RWPE1 (cell line): ENCODE measurements around the gene BCL2L11.

Source experiments
- CTCF ChIA-PET: fragments of 350-600 bp; sonication (Branson Sonifier 250); formaldehyde crosslinking; extraction: SDS; loops from one replicate; lab custom pipeline; 2021; lab: Yijun Ruan, JAX
- POLR2A ChIA-PET: fragments of 400-600 bp; formaldehyde crosslinking; extraction: SDS; loops from one replicate; lab custom pipeline; 2020; ENCODE audit warnings: antibody characterized with exemption; ENCODE audit not compliant: low non-redundant PET; lab: Yijun Ruan, JAX
- DNase-seq: peaks from one replicate; pipeline ENCODE4 v3.0.0; 2012; ENCODE audit warnings: low spot score
- H3K27ac ChIP-seq: fragments of 450-650 bp; 2 replicates; pipeline ENCODE4 v1.5.1; 2017
- TF ChIP-seq, protein P1 (sequence below): fragments of 450-650 bp; conservative IDR thresholded peaks from 2 replicates; pipeline ENCODE4 v1.5.1; 2017; ENCODE audit warnings: low read depth, mild to moderate bottlenecking

BCL2L11 gene

DNA sequence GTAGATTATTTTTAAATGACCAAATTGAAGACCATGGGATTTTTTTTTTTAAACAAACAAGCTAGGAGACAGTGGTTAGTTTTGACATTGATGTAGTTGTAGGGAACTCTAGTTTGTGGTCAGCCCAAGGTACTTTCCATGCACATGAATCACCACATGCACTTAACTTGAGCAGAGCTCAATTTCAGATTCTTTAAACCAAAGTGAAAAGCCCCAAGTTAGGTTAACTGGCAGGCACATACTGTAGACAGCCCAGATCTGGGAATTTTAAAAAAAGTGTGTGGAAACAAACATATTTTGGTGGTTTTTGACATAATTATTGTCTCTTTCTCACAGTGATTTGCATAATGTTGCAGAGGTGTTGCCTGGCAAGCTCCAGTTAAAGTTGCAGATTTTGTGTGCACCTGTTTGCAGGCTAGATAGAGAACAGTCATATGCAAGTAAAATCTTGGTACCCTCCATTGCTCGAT, 88.4 kb downstream of the BCL2L11 start:
- CTCF ChIA-PET: no interaction called here

GRCh38 chr2:111210036-111210435, 89.3 kb downstream of the BCL2L11 start:
- TF ChIP-seq, protein P1, sequence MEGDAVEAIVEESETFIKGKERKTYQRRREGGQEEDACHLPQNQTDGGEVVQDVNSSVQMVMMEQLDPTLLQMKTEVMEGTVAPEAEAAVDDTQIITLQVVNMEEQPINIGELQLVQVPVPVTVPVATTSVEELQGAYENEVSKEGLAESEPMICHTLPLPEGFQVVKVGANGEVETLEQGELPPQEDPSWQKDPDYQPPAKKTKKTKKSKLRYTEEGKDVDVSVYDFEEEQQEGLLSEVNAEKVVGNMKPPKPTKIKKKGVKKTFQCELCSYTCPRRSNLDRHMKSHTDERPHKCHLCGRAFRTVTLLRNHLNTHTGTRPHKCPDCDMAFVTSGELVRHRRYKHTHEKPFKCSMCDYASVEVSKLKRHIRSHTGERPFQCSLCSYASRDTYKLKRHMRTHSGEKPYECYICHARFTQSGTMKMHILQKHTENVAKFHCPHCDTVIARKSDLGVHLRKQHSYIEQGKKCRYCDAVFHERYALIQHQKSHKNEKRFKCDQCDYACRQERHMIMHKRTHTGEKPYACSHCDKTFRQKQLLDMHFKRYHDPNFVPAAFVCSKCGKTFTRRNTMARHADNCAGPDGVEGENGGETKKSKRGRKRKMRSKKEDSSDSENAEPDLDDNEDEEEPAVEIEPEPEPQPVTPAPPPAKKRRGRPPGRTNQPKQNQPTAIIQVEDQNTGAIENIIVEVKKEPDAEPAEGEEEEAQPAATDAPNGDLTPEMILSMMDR: no peak
- CTCF ChIA-PET: no interaction called here
- no peak for DNase-seq
- no peak overlapping the region for H3K27ac ChIP-seq
- POLR2A ChIA-PET: no interaction called here

More for the DNA sequence above, 88.4 kb downstream of the BCL2L11 start:
- POLR2A ChIA-PET: no interaction called here
- TF ChIP-seq, protein P1: no peak
- no peak overlapping the region for H3K27ac ChIP-seq
- no peak for DNase-seq

DNA sequence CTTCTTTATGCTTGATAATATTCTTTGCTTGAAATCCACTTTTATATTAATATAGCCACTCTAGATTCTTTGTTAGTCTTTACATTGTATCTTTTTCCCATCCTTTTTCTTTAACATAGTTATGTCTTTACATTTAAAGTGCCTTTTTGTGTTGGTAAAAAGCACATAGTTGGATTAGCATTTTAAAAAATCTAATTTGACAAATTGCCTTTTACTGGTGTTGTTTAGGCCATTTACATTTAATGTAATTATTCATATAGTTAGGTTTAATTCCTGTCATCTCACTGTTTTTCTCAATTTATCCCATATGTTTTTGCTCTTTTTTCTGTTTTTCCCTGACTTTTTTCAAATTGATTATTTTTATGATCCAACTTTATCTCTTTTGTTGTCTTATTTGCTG, 93.2 kb downstream of the BCL2L11 start:
- ChIA-PET POLR2A (no interaction called here), CTCF (no interaction called here)
- no peak overlapping the region for H3K27ac ChIP-seq
- no peak for DNase-seq
- TF ChIP-seq, protein P1: no peak

GRCh38 chr2:111216811-111217652, 96.3 kb downstream of the BCL2L11 start:
- CTCF ChIA-PET: no interaction called here
- POLR2A ChIA-PET: no interaction called here
- DNase-seq: no peak
- TF ChIP-seq, protein P1: no peak
- H3K27ac ChIP-seq: no peak overlapping the region
